ENCODE measurements around the gene MIA3.
"Not testable (repeated sequence)": the region's sequence is repeated elsewhere in the genome, so short reads cannot be mapped to it uniquely, and the experiment has no call there.

Gene MIA3

GRCh38 chr1:222623458-222623857, 5.6 kb downstream of the MIA3 start:
- no peak for DNase-seq

- DNase-seq: no peak
These were observed 6.3 kb downstream of the MIA3 start for GRCh38 chr1:222624214-222624613.

GRCh38 chr1:222627232-222627631, 9.3 kb downstream of the MIA3 start:
- no peak for DNase-seq

GRCh38 chr1:222629921-222630535, 12.1 kb downstream of the MIA3 start:
- DNase-seq: no peak

- DNase-seq: no peak
These were observed 13.8 kb downstream of the MIA3 start for GRCh38 chr1:222631611-222632208.

- DNase-seq: no peak
These were observed 14.9 kb downstream of the MIA3 start for GRCh38 chr1:222632749-222633148.

GRCh38 chr1:222634180-222635013, 16.5 kb downstream of the MIA3 start:
- DNase-seq: peak; percentile 73

- peak; percentile 61 for DNase-seq
These were observed 23.5 kb downstream of the MIA3 start for GRCh38 chr1:222641269-222641948.

GRCh38 chr1:222642468-222642867, 24.6 kb downstream of the MIA3 start:
- DNase-seq: no peak

GRCh38 chr1:222643606-222643937, 25.7 kb downstream of the MIA3 start:
- DNase-seq: no peak

GRCh38 chr1:222643938-222644635, 26.2 kb downstream of the MIA3 start:
- peak; percentile 99 for DNase-seq

- no peak for DNase-seq
These were observed 26.7 kb downstream of the MIA3 start for GRCh38 chr1:222644636-222644980.

- no peak for DNase-seq
These were observed 34.8 kb downstream of the MIA3 start for GRCh38 chr1:222652676-222653075.

GRCh38 chr1:222653178-222653827, 35.4 kb downstream of the MIA3 start:
- no peak for DNase-seq

GRCh38 chr1:222654849-222655248, 37.0 kb downstream of the MIA3 start:
- DNase-seq: no peak

- DNase-seq: no peak
These were observed 38.7 kb downstream of the MIA3 start for GRCh38 chr1:222656391-222657155.

- DNase-seq: no peak
These were observed 40.0 kb downstream of the MIA3 start for GRCh38 chr1:222657899-222658298.

- no peak for DNase-seq
These were observed 45.6 kb downstream of the MIA3 start for GRCh38 chr1:222663431-222663934.

- no peak for DNase-seq
These were observed 48.1 kb downstream of the MIA3 start for GRCh38 chr1:222665964-222666363.

- not testable (repeated sequence) for DNase-seq
These were observed 50.3 kb downstream of the MIA3 start for GRCh38 chr1:222668184-222668583.

GRCh38 chr1:222669107-222669506, 51.2 kb downstream of the MIA3 start:
- not testable (repeated sequence) for DNase-seq

GRCh38 chr1:222670110-222670509, 52.2 kb downstream of the MIA3 start:
- no peak for DNase-seq
